HG02610 (cell line): ENCODE data around the gene SLC22A23.
"Not testable (repeated sequence)": the region's sequence is repeated elsewhere in the genome, so short reads cannot be mapped to it uniquely, and the experiment has no call there.

ENCODE experiments used
- ATAC-seq: cut with Tn5 transposase; IDR thresholded peaks from one replicate; pipeline ENCODE4 v1.9.1; 2021; ENCODE audit warnings: mild to moderate bottlenecking, moderate library complexity; ENCODE audit not compliant: unreplicated experiment

SLC22A23 gene

DNA sequence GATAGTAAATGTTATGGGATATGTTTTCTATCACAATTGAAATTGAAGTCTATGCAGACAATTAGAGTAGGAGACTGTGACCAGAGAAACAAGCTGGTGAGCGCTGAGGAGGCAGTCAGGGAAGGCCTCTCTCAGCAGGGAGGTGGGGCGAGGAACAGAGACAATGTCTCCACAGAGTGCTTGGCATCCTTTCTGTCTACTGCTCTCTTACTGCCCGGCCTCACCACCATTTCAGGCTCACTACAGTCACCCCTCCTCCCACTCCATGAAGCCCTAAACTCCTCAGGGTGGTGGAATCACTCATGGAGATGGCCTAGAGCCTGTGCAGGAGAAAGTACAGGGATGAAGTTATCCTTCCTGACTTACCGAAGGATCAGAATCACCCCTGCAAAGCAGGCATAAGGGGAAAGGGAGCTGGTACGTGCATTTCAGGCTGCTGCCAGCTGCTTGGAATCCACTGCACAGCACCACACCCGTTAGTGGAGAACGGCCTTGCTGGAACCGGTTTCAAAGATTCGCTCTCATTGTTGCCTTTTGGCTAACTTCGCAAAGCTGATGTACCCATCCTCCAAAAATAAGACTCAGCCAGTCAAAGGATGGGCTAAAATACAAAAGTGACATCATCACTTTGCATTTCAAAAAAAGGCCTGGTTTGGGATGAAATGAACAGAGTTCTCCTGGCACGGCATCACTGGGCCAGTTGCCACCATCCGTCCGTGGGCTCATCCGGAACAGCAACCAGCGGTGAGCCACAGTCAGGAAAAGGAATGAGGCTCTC, 67.3 kb downstream of the SLC22A23 start:
- no peak for ATAC-seq

DNA sequence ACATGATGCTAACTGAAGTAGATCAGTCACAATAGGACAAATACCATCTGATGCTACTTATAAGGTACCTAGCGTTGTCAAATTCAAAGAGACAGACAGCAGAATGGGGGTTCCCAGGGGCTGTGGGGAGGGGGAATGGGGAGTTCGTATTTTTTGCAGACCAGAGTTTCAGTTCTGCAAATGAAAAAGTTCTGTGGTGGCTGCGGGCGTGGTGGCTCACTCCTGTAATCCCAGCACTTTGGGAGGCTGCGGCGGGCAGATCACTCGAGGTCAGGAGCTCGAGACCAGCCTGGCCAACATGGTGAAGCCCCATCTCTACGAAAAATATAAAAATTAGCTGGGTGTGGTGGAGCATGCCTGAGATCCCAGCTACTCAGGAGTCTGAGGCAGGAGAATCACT, 68.1 kb downstream of the SLC22A23 start:
- ATAC-seq, result no peak

DNA sequence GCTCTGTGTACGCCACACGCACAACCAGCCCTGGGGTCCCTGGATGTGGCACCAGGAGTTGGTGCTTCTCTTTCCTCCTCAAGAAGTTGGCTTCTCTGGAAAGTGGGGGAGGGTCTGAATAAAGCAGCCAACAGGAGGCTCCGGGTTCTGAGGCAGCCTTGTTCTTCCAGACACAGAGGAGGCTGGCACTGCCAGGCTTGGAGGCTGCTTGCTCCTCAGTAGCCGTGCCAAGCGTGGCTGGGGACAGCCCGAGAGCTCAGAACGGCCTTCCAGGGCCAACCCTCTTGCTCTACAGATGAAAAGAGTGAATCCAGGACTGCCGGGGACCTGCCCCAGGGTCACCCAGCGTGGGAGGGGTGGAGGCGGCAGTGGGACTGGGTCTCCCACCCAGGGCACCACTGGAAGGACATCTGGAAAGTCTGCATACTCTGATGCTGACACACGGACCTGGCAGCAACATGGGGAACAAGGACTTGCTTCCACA, 70.4 kb downstream of the SLC22A23 start:
- ATAC-seq, result no peak

GRCh38 chr6:3385660-3386151, 71.1 kb downstream of the SLC22A23 start:
- no peak for ATAC-seq

DNA sequence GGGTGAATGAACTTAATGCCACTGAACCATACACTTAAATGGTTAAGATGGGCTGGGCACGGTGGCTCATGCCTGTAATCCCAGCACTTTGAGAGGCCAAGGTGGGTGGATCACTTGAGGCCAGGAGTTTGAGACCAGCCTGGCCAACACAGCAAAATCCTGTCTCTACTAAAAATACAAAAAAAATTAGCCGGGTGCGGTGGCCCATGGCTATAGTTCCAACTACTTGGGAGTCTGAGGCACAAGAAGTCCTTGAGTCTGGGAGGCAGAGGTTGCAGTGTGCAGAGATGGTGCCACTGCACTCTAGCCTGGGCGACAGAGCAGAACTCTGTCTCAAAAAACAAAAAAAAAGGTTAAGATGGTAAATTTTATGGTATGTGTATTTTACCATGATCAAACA, 71.7 kb downstream of the SLC22A23 start:
- ATAC-seq, result not testable (repeated sequence)

GRCh38 chr6:3384241-3385143, 72.4 kb downstream of the SLC22A23 start:
- ATAC-seq, result no peak

DNA sequence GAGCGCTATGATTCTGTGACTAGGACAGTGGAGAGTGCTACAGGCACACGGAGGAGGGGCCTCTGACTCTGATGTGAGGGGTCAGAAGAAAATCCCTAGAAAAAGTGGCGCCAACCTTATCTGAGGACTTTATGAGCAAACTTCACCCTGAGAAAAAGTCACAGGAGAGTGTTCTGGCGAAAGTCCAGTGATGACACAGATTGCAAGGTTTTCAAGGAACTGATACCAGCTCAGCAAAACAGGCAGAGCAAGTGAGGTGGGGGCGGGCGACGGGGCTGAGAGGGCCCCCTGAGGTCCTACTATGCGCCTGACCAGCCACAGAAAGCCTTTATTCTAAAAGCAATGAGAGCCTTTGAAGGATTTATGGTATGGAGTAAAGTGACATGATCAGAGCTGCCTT, 73.3 kb downstream of the SLC22A23 start:
- no peak for ATAC-seq

DNA sequence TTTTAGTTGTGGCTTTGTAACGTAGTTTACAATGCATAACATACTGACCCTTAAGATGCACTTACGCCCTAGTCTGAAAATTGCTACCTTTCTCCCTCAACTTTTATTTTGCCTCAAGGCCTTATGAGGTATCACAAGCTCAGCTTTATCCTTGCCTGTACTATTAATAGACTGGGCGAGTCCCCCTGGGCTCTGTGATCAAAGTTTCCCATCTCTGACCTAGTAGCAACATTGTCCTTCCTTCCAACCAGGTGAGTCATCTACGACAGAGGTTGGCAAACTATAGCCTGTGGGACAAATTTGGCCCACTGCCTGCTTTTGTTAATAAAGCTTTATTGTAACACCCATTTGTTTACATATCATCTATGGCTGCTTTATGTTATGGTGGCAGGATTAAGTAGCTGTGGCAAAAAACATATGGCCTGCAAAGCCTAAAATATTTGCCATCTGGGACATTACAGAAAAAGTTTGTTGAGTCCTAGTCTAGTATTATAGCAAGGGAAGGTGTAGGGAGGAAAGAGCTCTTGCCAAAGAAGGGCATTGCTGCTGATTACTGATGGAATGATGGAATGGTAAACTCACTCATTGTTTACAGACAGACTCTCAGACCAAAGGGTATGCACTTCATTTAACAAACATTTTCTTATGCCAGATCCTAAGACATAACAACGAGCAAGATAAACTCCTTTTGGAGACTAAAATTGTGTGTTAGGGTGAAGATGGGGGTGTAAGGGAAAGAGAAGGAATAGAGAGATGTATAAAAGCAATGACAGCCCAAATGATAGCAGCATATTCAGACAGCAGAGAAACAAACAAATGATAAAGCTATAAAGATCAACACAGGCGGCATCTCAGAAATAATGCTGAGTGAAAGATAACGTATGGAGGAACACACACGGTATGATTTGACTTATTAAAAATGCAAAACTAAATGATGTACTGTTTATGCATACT, 74.2 kb downstream of the SLC22A23 start:
- no peak for ATAC-seq

DNA sequence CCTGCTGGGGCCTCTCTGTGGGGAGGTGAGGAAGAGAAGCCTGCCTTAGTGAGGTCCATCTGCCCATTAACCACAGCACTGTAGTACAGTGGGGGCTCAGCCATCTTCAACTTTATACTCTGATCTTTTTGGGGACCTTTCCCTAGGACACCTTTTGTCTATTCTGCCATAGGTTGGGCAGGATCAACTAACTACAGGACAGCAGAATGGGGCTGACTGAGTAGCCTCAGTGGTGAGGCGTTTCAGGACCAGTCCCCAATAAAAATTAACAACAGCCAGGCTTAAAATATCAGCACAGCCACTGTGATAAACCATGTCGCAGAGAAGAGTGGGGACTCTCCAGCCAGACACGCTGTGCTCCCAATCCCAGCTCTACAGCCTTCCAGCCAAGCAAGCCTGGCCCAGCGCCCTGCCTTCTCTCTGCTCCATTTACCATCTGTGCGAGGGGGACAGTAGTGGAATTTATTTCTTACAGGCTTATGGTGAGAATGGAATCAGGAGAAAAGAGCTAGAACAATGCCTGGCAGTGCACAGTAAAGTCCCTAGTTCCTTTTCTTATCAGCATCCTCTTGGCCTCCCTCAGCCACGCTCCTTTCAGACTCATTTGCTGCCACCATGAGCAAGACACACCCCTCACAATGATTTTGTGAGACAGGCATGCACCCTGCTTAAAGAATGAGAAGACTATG, 75.5 kb downstream of the SLC22A23 start:
- ATAC-seq, result no peak

GRCh38 chr6:3380344-3381232, 76.3 kb downstream of the SLC22A23 start:
- ATAC-seq, result no peak

- ATAC-seq, result no peak
Measured at GRCh38 chr6:3379482-3380060, 77.3 kb downstream of the SLC22A23 start.

DNA sequence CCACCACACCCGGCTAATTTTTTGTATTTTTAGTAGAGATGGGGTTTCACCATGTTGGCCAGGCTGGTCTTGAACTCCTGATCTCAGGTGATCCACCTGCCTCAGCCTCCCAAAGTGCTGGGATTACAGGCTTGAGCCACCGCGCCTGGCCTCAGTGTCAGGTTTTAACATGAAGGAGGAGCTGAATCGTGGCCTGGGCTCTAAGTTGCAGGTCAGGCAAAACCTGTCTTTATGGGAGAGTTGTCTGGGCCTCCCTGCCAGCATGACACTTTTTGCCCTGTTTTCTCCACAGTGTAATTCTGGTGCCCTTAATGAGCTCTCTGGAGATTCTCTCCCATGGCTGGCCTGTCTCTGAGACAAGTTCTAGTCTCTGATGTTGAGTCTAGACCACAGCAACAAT, 78.0 kb downstream of the SLC22A23 start:
- ATAC-seq, result not testable (repeated sequence)

DNA sequence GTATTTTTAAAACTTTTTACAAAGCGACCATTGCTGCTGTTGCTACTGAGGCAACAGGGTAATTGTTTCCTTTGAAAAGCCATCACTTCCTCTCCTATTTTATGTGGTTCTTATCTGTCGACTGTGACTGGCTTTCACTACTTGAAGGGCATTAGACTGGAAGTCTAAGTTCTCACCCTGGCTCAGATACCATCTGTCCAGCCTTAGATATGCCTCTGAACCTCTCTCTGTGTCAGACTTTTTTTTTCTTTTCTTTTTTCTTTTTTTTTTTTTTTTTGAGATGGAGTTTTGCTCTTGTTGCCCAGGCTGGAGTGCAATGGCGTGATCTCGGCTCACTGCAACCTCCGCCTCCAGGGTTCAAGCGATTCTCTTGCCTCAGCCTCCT, 78.5 kb downstream of the SLC22A23 start:
- ATAC-seq, result not testable (repeated sequence)

GRCh38 chr6:3377536-3378397, 79.1 kb downstream of the SLC22A23 start:
- ATAC-seq, result no peak

GRCh38 chr6:3376893-3377535, 79.8 kb downstream of the SLC22A23 start:
- no peak for ATAC-seq

DNA sequence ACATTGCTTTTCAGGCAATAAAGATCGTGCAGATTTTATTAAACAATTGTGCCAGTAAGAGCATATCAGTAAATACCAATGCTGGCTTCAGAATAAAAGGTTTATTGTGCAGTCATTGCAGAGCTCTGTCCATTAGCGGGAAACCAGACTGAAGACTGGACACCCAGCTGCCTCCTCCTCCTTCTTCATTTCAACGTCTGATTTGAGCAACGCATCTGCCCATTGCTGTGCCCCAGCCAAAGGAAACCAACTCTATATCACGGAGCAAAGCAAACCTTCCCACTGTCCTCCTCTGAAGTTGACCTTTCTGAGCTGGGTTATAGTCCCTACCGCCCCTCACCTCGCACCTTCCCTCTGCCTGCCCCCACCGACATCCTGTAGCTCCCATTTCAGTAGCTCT, 80.8 kb downstream of the SLC22A23 start:
- no peak for ATAC-seq

- ATAC-seq, result no peak
Measured at GRCh38 chr6:3373597-3374203, 83.2 kb downstream of the SLC22A23 start.
